Activated CD4-positive, CD25-positive, alpha-beta regulatory T cell treated with anti-CD3 and anti-CD28 coated beads, Interleukin-2, amount 50 U/mL, for 24 hours (primary cell): ENCODE measurements around the gene FKRP.
"Not testable (repeated sequence)": the region's sequence is repeated elsewhere in the genome, so short reads cannot be mapped to it uniquely, and the experiment has no call there.

Experiments
- ATAC-seq, 2 donors: fragments of 150-1000 bp; cut with Tn5 transposase; one replicate each; pipeline ENCODE4 v1.10.0; 2021; ENCODE audit warnings: mild to moderate bottlenecking in 1 of 2, moderate library complexity in 1 of 2

Gene FKRP

GRCh38 chr19:46745521-46746280, at the start of gene FKRP:
Gene FKRP, plus strand, starts transcription at chr19:46746057. Its CDS starts 9,394 bp downstream, at chr19:46755451.
- ATAC-seq: peak; percentile 58 to 59

GRCh38 chr19:46696866-46697203, 49.0 kb upstream of the FKRP start:
- no peak for ATAC-seq

- peak; percentile 33 to 38 for ATAC-seq
Observed at GRCh38 chr19:46697204-46697960, 48.5 kb upstream of the FKRP start.

- ATAC-seq: no peak
Observed at GRCh38 chr19:46698395-46699321, 47.2 kb upstream of the FKRP start.

GRCh38 chr19:46700704-46701103, 45.2 kb upstream of the FKRP start:
- ATAC-seq: no peak

- peak; percentile 88 to 93 for ATAC-seq
Observed at GRCh38 chr19:46704379-46705076, 41.3 kb upstream of the FKRP start.

GRCh38 chr19:46710687-46711086, 35.2 kb upstream of the FKRP start:
- ATAC-seq: no peak

GRCh38 chr19:46712768-46713338, 33.0 kb upstream of the FKRP start:
- not testable (repeated sequence) for ATAC-seq

- ATAC-seq: peak; percentile 25 to 34
Observed at GRCh38 chr19:46713781-46714443, 31.9 kb upstream of the FKRP start.

GRCh38 chr19:46714444-46715106, 31.3 kb upstream of the FKRP start:
- ATAC-seq: peak; percentile 55 to 57

GRCh38 chr19:46715620-46715974, 30.3 kb upstream of the FKRP start:
- no peak for ATAC-seq

- ATAC-seq: no peak
Observed at GRCh38 chr19:46715975-46716671, 29.7 kb upstream of the FKRP start.

- no peak for ATAC-seq
Observed at GRCh38 chr19:46716672-46717033, 29.2 kb upstream of the FKRP start.

- peak; percentile 68 for ATAC-seq
Observed at GRCh38 chr19:46717034-46717715, 28.7 kb upstream of the FKRP start, which contains the start of gene PRKD2. Gene PRKD2, minus strand, starts transcription at chr19:46717114. Its CDS starts 744 bp downstream, at chr19:46716370.

- peak; percentile 21 to 29 for ATAC-seq
Observed at GRCh38 chr19:46717716-46718143, 28.1 kb upstream of the FKRP start.

- peak; percentile 8 to 18 for ATAC-seq
Observed at GRCh38 chr19:46718157-46718933, 27.5 kb upstream of the FKRP start.

GRCh38 chr19:46718934-46719622, 26.8 kb upstream of the FKRP start:
- ATAC-seq: no peak
